GM12878 (cell line): ENCODE data around the gene COL23A1. TPM values are rescaled to one million over a fixed set of nuclear protein-coding genes. Genes with fewer than 3 reads are reported as not detected.

Experiments
- ATAC-seq: fragments of 200-7000 bp; cut with Tn5 transposase; 3 replicates; pipeline ENCODE4 v1.9.1; 2020; ENCODE audit warnings: mild to moderate bottlenecking, moderate library complexity
- BruUV-seq: library from RNA; stranded (reverse); fragments of 400-500 nt; replicated peaks from 2 replicates; lab custom pipeline; 2021; lab: Mats Ljungman, UMichigan
- CTCF ChIA-PET: fragments of 300-600 bp; sonication (Branson Sonifier 250); formaldehyde crosslinking; extraction: SDS; loops from one replicate; lab custom pipeline; 2021; ENCODE audit warnings: inconsistent platforms; lab: Yijun Ruan, JAX
- POLR2A ChIA-PET: fragments of 350-600 bp; formaldehyde crosslinking; extraction: SDS; loops from one replicate; lab custom pipeline; 2021; ENCODE audit warnings: inconsistent platforms; lab: Charles Lee
- RAD21 ChIA-PET: fragments of 300-600 bp; sonication (Branson Sonifier 250); formaldehyde crosslinking; loops from one replicate; lab custom pipeline; 2023; ENCODE audit warnings: antibody characterized with exemption; ENCODE audit not compliant: unreplicated experiment; lab: Charles Lee
- SMC1A ChIA-PET: fragments of 300-600 bp; sonication (Branson Sonifier 250); formaldehyde crosslinking; loops from one replicate; lab custom pipeline; 2023; ENCODE audit not compliant: unreplicated experiment, uncharacterized antibody; lab: Charles Lee
- DNase-seq: peaks from one replicate; pipeline ENCODE4 v3.0.0-alpha.2; 2011; ENCODE audit warnings: low read depth, low spot score
- FAIRE-seq: peaks from 3 replicates; lab custom pipeline; 2011; peaks lifted over from hg19 to GRCh38; lab: Jason Lieb, UNC
- H2AFZ ChIP-seq: 2 replicates; pipeline ENCODE4 v1.6.0; 2011; ENCODE audit warnings: low read depth, low read length, control low read depth; ENCODE audit not compliant: control insufficient read depth
- H3K27ac ChIP-seq: 2 replicates; pipeline ENCODE4 v1.5.1; 2011; ENCODE audit warnings: control low read depth; ENCODE audit not compliant: control insufficient read depth, insufficient read depth
- H3K27me3 ChIP-seq, 2 experiments: replicated peaks in 1 of 2; 2 replicates each; pipeline versions ENCODE4 v1.6.0 to v1.6.1; 2011; ENCODE audit warnings: low read length in 1 of 2; ENCODE audit not compliant: control insufficient read depth in 2 of 2, insufficient read depth in 2 of 2
- H3K36me3 ChIP-seq, 2 experiments: 2 replicates each; pipeline ENCODE4 v1.5.1; 2011; ENCODE audit warnings: low read length in 1 of 2; ENCODE audit not compliant: control insufficient read depth in 2 of 2, insufficient read depth in 2 of 2
- H3K4me1 ChIP-seq: 2 replicates; pipeline ENCODE4 v1.6.1; 2011; ENCODE audit warnings: mild to moderate bottlenecking, low read length, moderate library complexity, mixed read lengths; ENCODE audit not compliant: control insufficient read depth, insufficient read depth
- H3K4me2 ChIP-seq: 2 replicates; pipeline ENCODE4 v1.6.0; 2011; ENCODE audit warnings: control low read depth; ENCODE audit not compliant: control insufficient read depth, insufficient read depth
- H3K4me3 ChIP-seq: fragments of 200-600 bp; sonication (generic); 2 replicates; pipeline ENCODE4 v1.5.1; 2016
- H3K79me2 ChIP-seq: 2 replicates; pipeline ENCODE4 v1.6.0; 2011; ENCODE audit warnings: low read length; ENCODE audit not compliant: control insufficient read depth, insufficient read depth
- H3K9ac ChIP-seq: 2 replicates; pipeline ENCODE4 v1.8.0; 2011; ENCODE audit warnings: low read length, control low read depth, mixed read lengths; ENCODE audit not compliant: control insufficient read depth, insufficient read depth
- H3K9me3 ChIP-seq: replicated peaks from 3 replicates; pipeline ENCODE4 v1.5.1; 2011; ENCODE audit warnings: mild to moderate bottlenecking, low read length; ENCODE audit not compliant: control insufficient read depth, insufficient read depth
- H4K20me1 ChIP-seq: 2 replicates; pipeline ENCODE4 v1.6.0; 2011; ENCODE audit not compliant: control insufficient read depth, insufficient read depth
- ASH2L ChIP-seq: fragments of 300-600, 200-600 bp; sonication (generic); IDR thresholded peaks from 2 replicates; pipeline ENCODE4 v1.6.1; 2017; ENCODE audit warnings: low read depth, mild to moderate bottlenecking, borderline replicate concordance
- CEBPB ChIP-seq, 2 experiments: fragments of 150-350 bp in 1 of 2; IDR thresholded peaks; 2 replicates each; pipeline ENCODE4 v1.6.1; 2012 to 2014; ENCODE audit warnings: low read depth in 2 of 2, low read length in 2 of 2, borderline replicate concordance in 1 of 2, inconsistent platforms in 1 of 2
- HCFC1 ChIP-seq: fragments of 150-350 bp; IDR thresholded peaks from 2 replicates; pipeline ENCODE4 v1.6.1; 2014; ENCODE audit warnings: low read length
- MEF2B ChIP-seq: fragments of 450-650 bp; IDR thresholded peaks from 2 replicates; pipeline ENCODE4 v1.6.1; 2018; ENCODE audit warnings: mild to moderate bottlenecking, moderate library complexity; ENCODE audit not compliant: partially characterized antibody, poor library complexity, severe bottlenecking
- NFYB ChIP-seq: IDR thresholded peaks from 2 replicates; pipeline ENCODE4 v1.6.1; 2011; ENCODE audit warnings: low read depth, mild to moderate bottlenecking, low read length, improper control_type of control experiment, moderate library complexity; ENCODE audit not compliant: insufficient read depth
- PAX5 ChIP-seq: IDR thresholded peaks from 2 replicates; pipeline ENCODE4 v1.6.1; 2011; ENCODE audit warnings: low read depth, low read length, borderline replicate concordance
- SMAD1 ChIP-seq: fragments of 450-650 bp; IDR thresholded peaks from 2 replicates; pipeline ENCODE4 v1.6.1; 2018; ENCODE audit warnings: mild to moderate bottlenecking, low read depth; ENCODE audit not compliant: partially characterized antibody
- STAT3 ChIP-seq: IDR thresholded peaks from 2 replicates; pipeline ENCODE4 v1.6.1; 2011; ENCODE audit warnings: low read depth, low read length, improper control_type of control experiment
- WGBS: methylation state at CpG from one replicate; pipeline ENCODE4 v1.1.6; 2016; ENCODE audit warnings: low lambda C conversion rate; ENCODE audit not compliant: insufficient replicate concordance, insufficient coverage; ENCODE audit errors: missing lambda C conversion rate; 5-methylcytosine and 5-hydroxymethylcytosine counted together
- in situ Hi-C: fragments of 300-500 bp; cut with MboI; formaldehyde crosslinking; loops from 9 replicates; pipeline ENCODE4 v1.14.3; 2018; ENCODE audit warnings: mixed read lengths
- intact Hi-C: fragments of 100-400 bp; cut with micrococcal nuclease; formaldehyde crosslinking; loops from one replicate; pipeline ENCODE4 v1.14.2; 2022; ENCODE audit not compliant: unreplicated experiment
- polyA plus RNA-seq, 11 experiments: library from polyadenylated mRNA; depleted of rRNA in 4 of 11; unstranded in 6 of 11; stranded (reverse) in 5 of 11; fragments of >200 nt; fragmentation: Nextera tagmentation in 4 of 11; fragmentation: Illumina TruSeq in 1 of 11; extraction: Ambion mirVana in 4 of 11; extraction: Trizol in 1 of 11; gene quantifications; 1 replicate in 1 of 11; 2 replicates in 10 of 11; pipeline versions ENCODE4 v1.2.1 to v1.2.3, GENCODE V29; 2011 to 2016; ENCODE audit warnings: inconsistent platforms in 2 of 11, missing spikeins in 2 of 11, low read depth in 1 of 11
- total RNA-seq, 4 experiments: library from RNA; depleted of rRNA in 3 of 4; stranded (reverse); fragments of >200 nt in 3 of 4; fragmentation: Illumina TruSeq in 1 of 4; extraction: Trizol in 1 of 4; gene quantifications; 2 replicates each; pipeline versions ENCODE4 v1.2.1 to v1.2.3, GENCODE V29; 2013 to 2021
- TF ChIP-seq, protein P1 (sequence below): fragments of 450-650 bp; IDR thresholded peaks from 2 replicates; pipeline ENCODE4 v1.6.1; 2017; ENCODE audit warnings: borderline replicate concordance
- TF ChIP-seq, protein P2 (sequence below): IDR thresholded peaks from 2 replicates; pipeline ENCODE4 v1.6.1; 2011; ENCODE audit warnings: borderline replicate concordance, low read depth, mild to moderate bottlenecking, moderate library complexity, mixed read lengths, low read length; ENCODE audit not compliant: insufficient read depth; ENCODE audit errors: extremely low read length

The COL23A1 gene
- total and polyA plus RNA-seq, 10 of the 15 experiments (the other 5 are each of a cell fraction or from before 2014, with no cell fraction given) = 0.03 to 0.83 (median 0.09) TPM; not detected in 5

DNA sequence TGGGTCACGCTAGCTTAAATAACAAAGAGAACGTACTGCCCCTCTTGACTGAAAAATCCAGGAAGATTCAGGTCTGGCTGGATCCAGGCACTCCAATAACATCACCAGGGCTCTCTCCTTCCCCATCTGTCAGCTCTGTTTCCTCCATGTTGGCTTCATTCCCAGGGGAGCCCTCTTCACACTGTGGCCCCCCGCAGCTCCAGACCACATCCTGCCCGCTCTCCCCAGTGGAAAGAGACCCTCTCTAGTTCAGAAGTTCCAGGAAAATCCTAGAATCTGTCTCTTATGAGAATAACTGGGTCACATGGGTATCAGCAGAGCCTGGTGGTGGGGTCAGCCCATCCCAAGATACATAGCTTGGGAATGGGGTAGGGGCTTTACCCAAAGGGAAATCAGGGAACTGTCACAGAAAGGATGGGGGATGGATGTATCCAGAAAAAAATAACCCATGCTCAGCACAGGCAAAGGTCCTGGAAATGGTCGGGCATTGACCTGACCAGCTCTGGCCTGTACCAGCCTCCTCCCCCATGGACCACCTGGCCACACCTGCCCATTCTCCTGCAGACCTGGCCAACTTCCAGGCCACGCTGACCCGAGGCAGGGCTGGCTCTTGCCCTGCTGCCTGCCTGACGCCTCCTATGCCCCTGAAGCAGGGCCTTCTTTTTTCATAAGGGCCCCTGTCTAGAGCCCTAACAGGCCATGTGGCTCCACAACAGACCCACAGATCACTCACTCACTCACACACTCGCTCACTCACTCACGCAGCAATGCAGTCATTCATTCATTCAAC is 65.9 kb downstream of the COL23A1 start:
- Histone ChIP-seq H2AFZ (no peak overlapping the region), H3K27ac (no peak overlapping the region), H3K4me3 (no peak overlapping the region), H3K9ac (no peak overlapping the region), H3K79me2 (no peaks in the 10 kb centered on the region), H3K36me3 (no peaks in the 10 kb centered on the region), H4K20me1 (no peaks in the 10 kb centered on the region), H3K9me3 (no peaks in the 10 kb centered on the region), H3K27me3 (no peaks in the 10 kb centered on the region), H3K4me2 (no peak overlapping the region), H3K4me1 (no peaks in the 10 kb centered on the region)
- 21% methylated on average over 10 of the region's 10 CpGs for WGBS
- POLR2A ChIA-PET = no interaction called here
- FAIRE-seq = no peak
- in situ Hi-C loops = no loop called here
- RAD21 ChIA-PET = interaction anchor here (0.6 kb wide), 1 partner anchor 248 kb away, joined by 3 read pairs; no protein-coding TSS in a partner anchor
- ATAC-seq = no peak
- SMC1A ChIA-PET = no interaction called here
- no TSS peak for BruUV-seq
- DNase-seq = no peak
- CTCF ChIA-PET = no interaction called here
- no peak for TF ChIP-seq CEBPB (IDR thresholded peaks at IDR 0.05; ENCODE audit: borderline replicate concordance in 1 of 2, low read depth in 2 of 2, low read length in 2 of 2)
- intact Hi-C loops = no loop called here

DNA sequence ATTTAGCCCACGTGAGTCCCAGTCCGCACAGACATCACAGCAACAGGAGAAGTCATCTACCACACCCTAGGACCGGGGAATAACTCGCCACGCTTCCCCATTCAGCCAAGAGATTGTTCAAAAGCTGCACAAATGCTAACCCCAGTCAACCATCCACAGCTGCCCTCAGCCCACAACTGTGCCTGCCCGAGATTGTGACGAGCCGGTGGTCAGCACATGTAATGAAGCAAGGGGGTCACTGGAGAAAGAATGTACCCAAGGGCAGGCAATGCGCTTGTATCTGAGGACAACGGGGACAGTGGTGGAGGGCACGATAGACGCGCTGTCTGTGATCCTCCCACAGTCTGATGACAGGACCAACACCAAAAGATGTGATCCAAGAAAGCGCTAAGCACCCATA is 67.8 kb downstream of the COL23A1 start:
- no peaks in the 10 kb centered on the region for H3K79me2 ChIP-seq
- no peak for TF ChIP-seq NFYB
- TF ChIP-seq, protein P1, sequence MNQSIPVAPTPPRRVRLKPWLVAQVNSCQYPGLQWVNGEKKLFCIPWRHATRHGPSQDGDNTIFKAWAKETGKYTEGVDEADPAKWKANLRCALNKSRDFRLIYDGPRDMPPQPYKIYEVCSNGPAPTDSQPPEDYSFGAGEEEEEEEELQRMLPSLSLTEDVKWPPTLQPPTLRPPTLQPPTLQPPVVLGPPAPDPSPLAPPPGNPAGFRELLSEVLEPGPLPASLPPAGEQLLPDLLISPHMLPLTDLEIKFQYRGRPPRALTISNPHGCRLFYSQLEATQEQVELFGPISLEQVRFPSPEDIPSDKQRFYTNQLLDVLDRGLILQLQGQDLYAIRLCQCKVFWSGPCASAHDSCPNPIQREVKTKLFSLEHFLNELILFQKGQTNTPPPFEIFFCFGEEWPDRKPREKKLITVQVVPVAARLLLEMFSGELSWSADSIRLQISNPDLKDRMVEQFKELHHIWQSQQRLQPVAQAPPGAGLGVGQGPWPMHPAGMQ = no peak
- TF ChIP-seq ASH2L = no peak
- no peak for TF ChIP-seq PAX5
- no peak for TF ChIP-seq MEF2B
- TF ChIP-seq SMAD1 = no peak
- no peak for TF ChIP-seq STAT3
- no peak for TF ChIP-seq HCFC1
- TF ChIP-seq, protein P2, sequence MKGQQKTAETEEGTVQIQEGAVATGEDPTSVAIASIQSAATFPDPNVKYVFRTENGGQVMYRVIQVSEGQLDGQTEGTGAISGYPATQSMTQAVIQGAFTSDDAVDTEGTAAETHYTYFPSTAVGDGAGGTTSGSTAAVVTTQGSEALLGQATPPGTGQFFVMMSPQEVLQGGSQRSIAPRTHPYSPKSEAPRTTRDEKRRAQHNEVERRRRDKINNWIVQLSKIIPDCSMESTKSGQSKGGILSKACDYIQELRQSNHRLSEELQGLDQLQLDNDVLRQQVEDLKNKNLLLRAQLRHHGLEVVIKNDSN = no peak
- no peaks in the 10 kb centered on the region for H3K27me3 ChIP-seq
- ChIA-PET CTCF (no interaction called here), POLR2A (no interaction called here), RAD21 (no interaction called here), SMC1A (no interaction called here)
- no peaks in the 10 kb centered on the region for H4K20me1 ChIP-seq
- H3K9ac ChIP-seq = no peak overlapping the region
- no peak overlapping the region for H3K4me2 ChIP-seq
- DNase-seq (no peak), ATAC-seq (no peak), FAIRE-seq (no peak)
- in situ Hi-C loops = no loop called here
- H3K9me3 ChIP-seq = no peaks in the 10 kb centered on the region
- WGBS = 62% methylated on average over 14 of the region's 14 CpGs
- no peak overlapping the region for H2AFZ ChIP-seq
- intact Hi-C loops = no loop called here
- no peaks in the 10 kb centered on the region for H3K36me3 ChIP-seq
- no peaks in the 10 kb centered on the region for H3K4me1 ChIP-seq
- H3K4me3 ChIP-seq = no peak overlapping the region
- BruUV-seq = no TSS peak
- H3K27ac ChIP-seq = no peak overlapping the region
